ENCODE measurements around the gene KDM4B. TPM values are rescaled to one million over a fixed set of nuclear protein-coding genes. Genes with fewer than 3 reads are reported as not detected.

KDM4B gene
- total and polyA plus RNA-seq, 2 donors (not counting 1 experiment from before 2014, with no cell fraction given), result 75.5 to 205 TPM

DNA sequence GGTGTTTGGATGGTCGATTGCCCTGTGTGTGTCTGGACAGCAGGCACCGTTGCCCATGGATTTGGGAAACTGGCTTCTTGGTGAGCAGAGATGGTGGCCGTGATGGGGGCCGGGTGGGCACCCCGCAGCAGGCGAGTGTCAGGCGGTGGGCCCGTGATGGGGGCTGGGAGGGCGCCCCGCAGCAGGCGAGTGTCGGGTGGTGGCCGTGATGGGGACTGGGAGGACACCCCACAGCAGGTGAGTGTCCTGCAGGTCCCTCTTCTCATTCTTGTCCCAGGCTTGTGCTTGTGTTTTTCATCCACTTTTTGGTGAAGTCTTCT, 86.5 kb downstream of the KDM4B start:
- no peaks in the 10 kb centered on the region for H3K9me3 ChIP-seq (ENCODE audit: control extremely low read depth in 1 of 3, control insufficient read depth in 2 of 3, insufficient read depth in 1 of 3, low read length in 2 of 3)
- H3K4me2 ChIP-seq (replicated peaks; ENCODE audit: low read depth, low read length, poor library complexity, severe bottlenecking), result no peak overlapping the region
- Mint-ChIP-seq H3K4me1 (peaks cover 22% of the 10 kb centered on the region), H3K27ac (no peak overlapping the region), H3K9me3 (ENCODE audit: insufficient read depth) (no peaks in the 10 kb centered on the region), H3K27me3 (no peaks in the 10 kb centered on the region), H3K4me3 (no peak overlapping the region)
- H2AFZ ChIP-seq (ENCODE audit: insufficient read depth, low read depth, low read length, poor library complexity, severe bottlenecking), result no peak overlapping the region
- 98% methylated on average over 11 of the region's 13 CpGs for WGBS (ENCODE audit: insufficient coverage)
- H3K27ac ChIP-seq (ENCODE audit: low read length in 2 of 2), result no peak overlapping the region
- TF ChIP-seq, protein P1, sequence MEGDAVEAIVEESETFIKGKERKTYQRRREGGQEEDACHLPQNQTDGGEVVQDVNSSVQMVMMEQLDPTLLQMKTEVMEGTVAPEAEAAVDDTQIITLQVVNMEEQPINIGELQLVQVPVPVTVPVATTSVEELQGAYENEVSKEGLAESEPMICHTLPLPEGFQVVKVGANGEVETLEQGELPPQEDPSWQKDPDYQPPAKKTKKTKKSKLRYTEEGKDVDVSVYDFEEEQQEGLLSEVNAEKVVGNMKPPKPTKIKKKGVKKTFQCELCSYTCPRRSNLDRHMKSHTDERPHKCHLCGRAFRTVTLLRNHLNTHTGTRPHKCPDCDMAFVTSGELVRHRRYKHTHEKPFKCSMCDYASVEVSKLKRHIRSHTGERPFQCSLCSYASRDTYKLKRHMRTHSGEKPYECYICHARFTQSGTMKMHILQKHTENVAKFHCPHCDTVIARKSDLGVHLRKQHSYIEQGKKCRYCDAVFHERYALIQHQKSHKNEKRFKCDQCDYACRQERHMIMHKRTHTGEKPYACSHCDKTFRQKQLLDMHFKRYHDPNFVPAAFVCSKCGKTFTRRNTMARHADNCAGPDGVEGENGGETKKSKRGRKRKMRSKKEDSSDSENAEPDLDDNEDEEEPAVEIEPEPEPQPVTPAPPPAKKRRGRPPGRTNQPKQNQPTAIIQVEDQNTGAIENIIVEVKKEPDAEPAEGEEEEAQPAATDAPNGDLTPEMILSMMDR (IDR thresholded peaks at IDR 0.05), result no peak
- TF ChIP-seq EZH2 (IDR thresholded peaks at IDR 0.05; ENCODE audit: borderline replicate concordance, insufficient read depth, low read depth, low read length, poor library complexity, severe bottlenecking), result no peak
- peaks cover 25 to 31% of the 10 kb centered on the region in 2 donors for H3K4me1 ChIP-seq (ENCODE audit: control insufficient read depth in 2 of 2, insufficient read depth in 2 of 2, low read length in 2 of 2)
- ATAC-seq (ENCODE audit: low read depth) (no peak), DNase-seq (no peak)
- ChIA-PET POLR2A (no interaction called here), CTCF (interaction anchor here (0.8 to 11.7 kb wide), 4 partner anchors 10 to 246 kb away, joined by 3 to 102 read pairs (median 6); no protein-coding TSS in a partner anchor)
- H3K9ac ChIP-seq (ENCODE audit: low read length), result no peak overlapping the region
- H3K27me3 ChIP-seq (replicated peaks in 1 of 4; ENCODE audit: control extremely low read depth in 1 of 4, control insufficient read depth in 3 of 4, insufficient read depth in 4 of 4, low read length in 3 of 4), result no peaks in the 10 kb centered on the region
- no peak overlapping the region for H3K4me3 ChIP-seq (ENCODE audit: control extremely low read depth in 1 of 5, extremely low read depth in 1 of 5, insufficient read depth in 1 of 5, low read depth in 2 of 5, low read length in 4 of 5)
- intact Hi-C loops (cut with micrococcal nuclease), result no loop called here
- H3K79me2 ChIP-seq (ENCODE audit: control insufficient read depth, insufficient read depth, low read length), result peaks cover 13% of the 10 kb centered on the region
- H3K36me3 ChIP-seq (replicated peaks in 1 of 2; ENCODE audit: control extremely low read depth in 1 of 2, control insufficient read depth in 1 of 2, extremely low read depth in 1 of 2, insufficient read depth in 2 of 2, low read length in 1 of 2), result peaks cover 0 to 10% of the 10 kb centered on the region in 2 experiments
- H4K20me1 ChIP-seq (ENCODE audit: control insufficient read depth, insufficient read depth, low read length, poor library complexity, severe bottlenecking), result peaks cover 11% of the 10 kb centered on the region

DNA sequence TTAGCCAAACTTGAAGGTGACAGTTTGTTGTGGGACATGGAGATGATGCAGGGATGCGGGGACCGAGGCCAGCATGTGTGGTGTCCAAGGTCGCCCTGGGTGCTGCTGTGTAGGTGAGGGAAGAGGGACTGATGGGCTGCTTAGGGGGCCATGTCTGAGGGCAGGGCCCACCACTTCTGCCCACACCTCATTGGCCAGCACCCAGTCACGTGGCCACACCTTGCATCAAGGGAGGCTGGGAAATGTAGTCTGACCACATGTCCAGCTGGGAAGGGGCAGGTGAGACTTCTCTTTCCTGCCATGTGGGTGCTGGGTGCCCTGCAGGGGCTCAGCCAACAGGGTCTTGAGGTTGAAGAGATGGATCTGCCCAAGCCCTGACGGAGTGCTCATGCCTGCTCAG, 88.9 kb downstream of the KDM4B start:
- Mint-ChIP-seq H3K27ac (no peak overlapping the region), H3K4me3 (no peak overlapping the region), H3K27me3 (no peaks in the 10 kb centered on the region), H3K4me1 (peaks cover 12% of the 10 kb centered on the region), H3K9me3 (ENCODE audit: insufficient read depth) (peaks cover under 1% of the 10 kb centered on the region)
- H2AFZ ChIP-seq (ENCODE audit: insufficient read depth, low read depth, low read length, poor library complexity, severe bottlenecking), result no peak overlapping the region
- ATAC-seq (ENCODE audit: low read depth) (no peak), DNase-seq (no peak)
- H3K4me1 ChIP-seq (ENCODE audit: control insufficient read depth in 2 of 2, insufficient read depth in 2 of 2, low read length in 2 of 2), result peaks cover 11 to 12% of the 10 kb centered on the region in 2 donors
- H4K20me1 ChIP-seq (ENCODE audit: control insufficient read depth, insufficient read depth, low read length, poor library complexity, severe bottlenecking), result no peaks in the 10 kb centered on the region
- H3K9me3 ChIP-seq (ENCODE audit: control extremely low read depth in 1 of 3, control insufficient read depth in 2 of 3, insufficient read depth in 1 of 3, low read length in 2 of 3), result peaks cover 0 to 17% (median 8%) of the 10 kb centered on the region in 3 donors
- H3K79me2 ChIP-seq (ENCODE audit: control insufficient read depth, insufficient read depth, low read length), result peaks cover 4% of the 10 kb centered on the region
- CTCF ChIA-PET, result no interaction called here
- no peak overlapping the region for H3K9ac ChIP-seq (ENCODE audit: low read length)
- POLR2A ChIA-PET, result no interaction called here
- H3K27me3 ChIP-seq (replicated peaks in 1 of 4; ENCODE audit: control extremely low read depth in 1 of 4, control insufficient read depth in 3 of 4, insufficient read depth in 4 of 4, low read length in 3 of 4), result no peaks in the 10 kb centered on the region
- H3K4me2 ChIP-seq (replicated peaks; ENCODE audit: low read depth, low read length, poor library complexity, severe bottlenecking), result no peak overlapping the region
- H3K4me3 ChIP-seq (ENCODE audit: control extremely low read depth in 1 of 5, extremely low read depth in 1 of 5, insufficient read depth in 1 of 5, low read depth in 2 of 5, low read length in 4 of 5), result no peak overlapping the region
- 100% methylated on average over 5 of the region's 5 CpGs for WGBS (ENCODE audit: insufficient coverage)
- intact Hi-C loops (cut with micrococcal nuclease), result no loop called here
- TF ChIP-seq, protein P1 (IDR thresholded peaks at IDR 0.05), result no peak
- no peak for TF ChIP-seq EZH2 (IDR thresholded peaks at IDR 0.05; ENCODE audit: borderline replicate concordance, insufficient read depth, low read depth, low read length, poor library complexity, severe bottlenecking)
- peaks cover 0 to 26% of the 10 kb centered on the region in 2 experiments for H3K36me3 ChIP-seq (replicated peaks in 1 of 2; ENCODE audit: control extremely low read depth in 1 of 2, control insufficient read depth in 1 of 2, extremely low read depth in 1 of 2, insufficient read depth in 2 of 2, low read length in 1 of 2)
- no peak overlapping the region for H3K27ac ChIP-seq (ENCODE audit: low read length in 2 of 2)

Measured in B cell (primary cell).